B cell (primary cell): ENCODE results near the gene SRP14. TPM values are rescaled to one million over a fixed set of nuclear protein-coding genes. Genes with fewer than 3 reads are reported as not detected.

Experiments used
- ATAC-seq: fragments of 200-7000 bp; cut with Tn5 transposase; one replicate; pipeline ENCODE4 v1.10.0; 2021; ENCODE audit warnings: low read depth, mild to moderate bottlenecking, moderate number of reproducible peaks, moderate library complexity
- CTCF ChIA-PET: fragments of 350-600 bp; sonication (Branson Sonifier 250); formaldehyde crosslinking; loops from one replicate; lab custom pipeline; 2021; ENCODE audit warnings: antibody characterized with exemption, inconsistent platforms; lab: Charles Lee
- POLR2A ChIA-PET: fragments of 350-600 bp; sonication (Branson Sonifier 250); formaldehyde crosslinking; loops from one replicate; lab custom pipeline; 2021; ENCODE audit warnings: antibody characterized with exemption; lab: Charles Lee
- DNase-seq: peaks from one replicate; pipeline ENCODE4 v3.0.0; 2013
- H2AFZ ChIP-seq: 2 replicates; pipeline ENCODE4 v1.6.1; 2012; ENCODE audit warnings: mild to moderate bottlenecking, low read depth, low read length; ENCODE audit not compliant: insufficient read depth, poor library complexity, severe bottlenecking
- H3K27ac ChIP-seq, 2 donors: 1 replicate in 1 of 2; 2 replicates in 1 of 2; pipeline ENCODE4 v1.5.1; 2012 to 2013; ENCODE audit warnings: low read length in 2 of 2, mild to moderate bottlenecking in 2 of 2, moderate library complexity in 1 of 2
- H3K27me3 ChIP-seq, 4 experiments: fragments of 200-600 bp in 1 of 4; sonication (generic) in 1 of 4; replicated peaks in 1 of 4; 1 replicate in 2 of 4; 2 replicates in 2 of 4; pipeline versions ENCODE4 v1.6.1 to v1.7.0; 2013 to 2016; ENCODE audit warnings: low read length in 3 of 4, mild to moderate bottlenecking in 2 of 4, mixed read lengths in 1 of 4, moderate library complexity in 1 of 4; ENCODE audit not compliant: insufficient read depth in 4 of 4, control insufficient read depth in 3 of 4; ENCODE audit errors: control extremely low read depth in 1 of 4
- H3K36me3 ChIP-seq, 2 experiments: replicated peaks in 1 of 2; 1 replicate in 1 of 2; 2 replicates in 1 of 2; pipeline versions ENCODE4 v1.6.1 to v1.7.1; 2013; ENCODE audit warnings: low read length in 1 of 2; ENCODE audit not compliant: insufficient read depth in 2 of 2, control insufficient read depth in 1 of 2; ENCODE audit errors: control extremely low read depth in 1 of 2, extremely low read depth in 1 of 2
- H3K4me1 ChIP-seq, 2 donors: fragments of 200-600 bp in 1 of 2; sonication (generic) in 1 of 2; 1 replicate in 1 of 2; 2 replicates in 1 of 2; pipeline versions ENCODE4 v1.5.1 to v1.6.1; 2013 to 2017; ENCODE audit warnings: low read length in 2 of 2; ENCODE audit not compliant: control insufficient read depth in 2 of 2, insufficient read depth in 2 of 2
- H3K4me2 ChIP-seq: replicated peaks from 2 replicates; pipeline ENCODE3; 2012; ENCODE audit warnings: mild to moderate bottlenecking, low read depth, low read length; ENCODE audit not compliant: poor library complexity, severe bottlenecking
- H3K4me3 ChIP-seq, 5 experiments: fragments of 200-600 bp in 1 of 5; sonication (generic) in 1 of 5; 1 replicate in 3 of 5; 2 replicates in 2 of 5; pipeline versions ENCODE4 v1.5.1 to v1.7.0; 2011 to 2016; ENCODE audit warnings: low read length in 4 of 5, mild to moderate bottlenecking in 4 of 5, low read depth in 2 of 5, control low read depth in 1 of 5, moderate library complexity in 1 of 5; ENCODE audit not compliant: insufficient read depth in 1 of 5; ENCODE audit errors: control extremely low read depth in 1 of 5, extremely low read depth in 1 of 5
- H3K79me2 ChIP-seq: fragments of 200-600 bp; sonication (generic); one replicate; pipeline ENCODE4 v1.6.0; 2016; ENCODE audit warnings: low read length; ENCODE audit not compliant: control insufficient read depth, insufficient read depth
- H3K9ac ChIP-seq: fragments of 200-600 bp; sonication (generic); 2 replicates; pipeline ENCODE4 v1.6.1; 2017; ENCODE audit warnings: mild to moderate bottlenecking, low read length, moderate library complexity
- H3K9me3 ChIP-seq, 3 donors: one replicate each; pipeline versions ENCODE4 v1.6.1 to v1.7.1; 2013; ENCODE audit warnings: low read length in 2 of 3; ENCODE audit not compliant: control insufficient read depth in 2 of 3, insufficient read depth in 1 of 3; ENCODE audit errors: control extremely low read depth in 1 of 3
- H4K20me1 ChIP-seq: 2 replicates; pipeline ENCODE4 v1.6.0; 2012; ENCODE audit warnings: mild to moderate bottlenecking, low read length; ENCODE audit not compliant: insufficient read depth, control insufficient read depth, poor library complexity, severe bottlenecking
- H3K27ac Mint-ChIP-seq: one replicate; pipeline ENCODE4 v1.8.0; 2021; ENCODE audit warnings: mixed read lengths
- H3K27me3 Mint-ChIP-seq: one replicate; pipeline ENCODE4 v1.8.0; 2021; ENCODE audit warnings: mixed read lengths
- H3K4me1 Mint-ChIP-seq: one replicate; pipeline ENCODE4 v1.8.0; 2021; ENCODE audit warnings: mixed read lengths
- H3K4me3 Mint-ChIP-seq: one replicate; pipeline ENCODE4 v1.8.0; 2021; ENCODE audit warnings: mixed read lengths
- H3K9me3 Mint-ChIP-seq: one replicate; pipeline ENCODE4 v1.8.0; 2022; ENCODE audit warnings: mixed read lengths; ENCODE audit not compliant: insufficient read depth
- EZH2 ChIP-seq: IDR thresholded peaks from 2 replicates; pipeline ENCODE4 v1.6.1; 2012; ENCODE audit warnings: borderline replicate concordance, low read depth, mild to moderate bottlenecking, moderate library complexity, low read length; ENCODE audit not compliant: insufficient read depth, poor library complexity, severe bottlenecking
- WGBS: methylation state at CpG from one replicate; pipeline ENCODE4 v1.1.5; 2013; ENCODE audit warnings: missing lambda C conversion rate; ENCODE audit not compliant: insufficient coverage; 5-methylcytosine and 5-hydroxymethylcytosine counted together
- intact Hi-C: fragments of 100-400 bp; cut with micrococcal nuclease; formaldehyde crosslinking; loops from one replicate; pipeline ENCODE4 v1.10.0; 2022
- polyA plus RNA-seq: library from polyadenylated mRNA; depleted of rRNA; stranded (reverse); fragments of >200 nt; gene quantifications from 2 replicates; pipeline ENCODE4 v1.2.3, GENCODE V29; 2012
- total RNA-seq, 2 donors: library from RNA; stranded (reverse); fragments of 120-200 nt in 1 of 2; gene quantifications; 1 replicate in 1 of 2; 2 replicates in 1 of 2; pipeline versions ENCODE4 v1.2.3 to v1.2.4, GENCODE V29; 2013 to 2022
- TF ChIP-seq, protein P1 (sequence below): fragments of 200-600 bp; IDR thresholded peaks from one replicate; pipeline ENCODE4 v1.8.0; 2022; ENCODE audit warnings: antibody characterized with exemption, mild to moderate bottlenecking

SRP14 gene
- total and polyA plus RNA-seq, 2 donors (not counting 1 experiment from before 2014, with no cell fraction given), result 120 to 131 TPM

DNA sequence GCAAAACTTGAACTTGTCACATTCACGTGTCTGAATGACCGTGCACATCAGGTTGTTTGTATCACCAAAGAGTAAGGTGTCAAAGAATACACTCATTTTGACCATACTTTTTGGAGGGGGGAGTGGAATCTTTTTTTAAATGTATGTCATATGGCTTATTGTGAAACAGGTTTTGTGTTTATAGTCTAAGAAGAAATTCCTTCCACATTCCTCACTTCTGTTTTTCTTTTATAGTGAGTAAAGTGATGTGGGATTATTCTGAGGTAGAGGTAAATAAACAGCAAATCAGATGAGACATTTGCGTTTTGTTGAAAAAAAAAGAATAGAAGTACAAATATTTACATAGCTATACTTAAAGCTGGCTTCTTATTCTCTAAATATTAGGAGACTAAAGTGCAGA, 33.0 kb downstream of the SRP14 start:
- no peak overlapping the region for H2AFZ ChIP-seq
- H3K4me3 Mint-ChIP-seq, result no peak overlapping the region
- H3K27ac Mint-ChIP-seq, result no peak overlapping the region
- ChIA-PET POLR2A (no interaction called here), CTCF (interaction anchor here (0.6 to 1.3 kb wide), 2 partner anchors 25 to 217 kb away, joined by 3 read pairs; no protein-coding TSS in a partner anchor)
- ATAC-seq (no peak), DNase-seq (no peak)
- H3K27ac ChIP-seq, result no peak overlapping the region
- H3K9me3 ChIP-seq, result no peaks in the 10 kb centered on the region
- peaks cover 0 to 29% of the 10 kb centered on the region in 2 experiments for H3K36me3 ChIP-seq
- no peaks in the 10 kb centered on the region for H3K27me3 ChIP-seq
- no peaks in the 10 kb centered on the region for H3K4me1 ChIP-seq
- H3K9me3 Mint-ChIP-seq, result no peaks in the 10 kb centered on the region
- no peaks in the 10 kb centered on the region for H3K79me2 ChIP-seq
- no peaks in the 10 kb centered on the region for H4K20me1 ChIP-seq
- no peaks in the 10 kb centered on the region for H3K27me3 Mint-ChIP-seq
- H3K4me1 Mint-ChIP-seq, result no peaks in the 10 kb centered on the region
- intact Hi-C loops, result no loop called here
- TF ChIP-seq, protein P1, sequence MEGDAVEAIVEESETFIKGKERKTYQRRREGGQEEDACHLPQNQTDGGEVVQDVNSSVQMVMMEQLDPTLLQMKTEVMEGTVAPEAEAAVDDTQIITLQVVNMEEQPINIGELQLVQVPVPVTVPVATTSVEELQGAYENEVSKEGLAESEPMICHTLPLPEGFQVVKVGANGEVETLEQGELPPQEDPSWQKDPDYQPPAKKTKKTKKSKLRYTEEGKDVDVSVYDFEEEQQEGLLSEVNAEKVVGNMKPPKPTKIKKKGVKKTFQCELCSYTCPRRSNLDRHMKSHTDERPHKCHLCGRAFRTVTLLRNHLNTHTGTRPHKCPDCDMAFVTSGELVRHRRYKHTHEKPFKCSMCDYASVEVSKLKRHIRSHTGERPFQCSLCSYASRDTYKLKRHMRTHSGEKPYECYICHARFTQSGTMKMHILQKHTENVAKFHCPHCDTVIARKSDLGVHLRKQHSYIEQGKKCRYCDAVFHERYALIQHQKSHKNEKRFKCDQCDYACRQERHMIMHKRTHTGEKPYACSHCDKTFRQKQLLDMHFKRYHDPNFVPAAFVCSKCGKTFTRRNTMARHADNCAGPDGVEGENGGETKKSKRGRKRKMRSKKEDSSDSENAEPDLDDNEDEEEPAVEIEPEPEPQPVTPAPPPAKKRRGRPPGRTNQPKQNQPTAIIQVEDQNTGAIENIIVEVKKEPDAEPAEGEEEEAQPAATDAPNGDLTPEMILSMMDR, result no peak
- TF ChIP-seq EZH2, result no peak
- no peak overlapping the region for H3K4me3 ChIP-seq
- no CpG with 5 or more reads among the region's 3 CpGs for WGBS
- no peak overlapping the region for H3K9ac ChIP-seq
- no peak overlapping the region for H3K4me2 ChIP-seq

DNA sequence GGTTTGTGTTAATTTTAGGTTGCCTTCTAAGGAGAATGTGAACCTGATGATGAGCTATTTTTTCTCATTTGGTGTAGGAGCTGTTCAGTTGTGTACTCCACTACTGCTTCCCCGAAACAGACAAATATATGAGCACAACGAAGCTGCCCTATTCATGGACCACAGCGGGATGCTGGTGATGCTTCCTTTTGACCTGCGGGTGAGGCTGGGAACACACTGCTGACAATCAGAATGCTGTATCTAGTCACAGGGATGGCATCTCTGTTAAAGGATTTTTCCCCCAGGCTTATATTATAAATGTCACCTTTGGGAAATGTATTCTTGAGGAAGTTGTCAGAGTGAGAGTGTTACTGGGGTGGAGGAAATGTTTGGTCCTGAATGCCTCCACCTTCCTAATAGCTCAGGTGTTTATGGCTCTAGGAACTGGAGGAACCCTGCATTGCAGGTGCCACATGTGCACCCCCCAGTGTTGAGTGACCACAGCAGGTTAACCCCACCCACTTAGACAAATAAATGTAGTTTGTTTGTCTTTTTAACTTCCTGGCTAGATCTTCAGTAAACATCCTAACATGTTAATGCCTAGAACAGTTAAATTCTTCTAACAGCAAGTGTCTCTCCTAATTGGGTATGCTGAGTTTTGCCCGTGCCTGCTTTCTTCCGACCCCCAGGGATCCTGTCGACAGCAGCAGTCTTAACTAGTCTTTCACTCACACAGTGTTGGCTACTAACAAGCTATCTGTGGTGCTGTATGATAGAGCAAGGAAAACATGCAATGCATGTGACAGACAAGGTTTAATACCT, 35.7 kb downstream of the SRP14 start:
- H3K9ac ChIP-seq, result no peak overlapping the region
- POLR2A ChIA-PET, result no interaction called here

More for the DNA sequence above, 35.7 kb downstream of the SRP14 start:
- Histone ChIP-seq H3K36me3 (peaks cover 0 to 25% of the 10 kb centered on the region in 2 experiments), H3K27me3 (no peaks in the 10 kb centered on the region), H3K4me1 (no peaks in the 10 kb centered on the region), H3K9me3 (no peaks in the 10 kb centered on the region), H3K4me3 (no peak overlapping the region), H2AFZ (no peak overlapping the region), H3K27ac (no peak overlapping the region), H3K79me2 (no peaks in the 10 kb centered on the region), H4K20me1 (no peaks in the 10 kb centered on the region), H3K4me2 (no peak overlapping the region)
- Mint-ChIP-seq H3K9me3 (no peaks in the 10 kb centered on the region), H3K27me3 (no peaks in the 10 kb centered on the region), H3K4me1 (peaks cover 3% of the 10 kb centered on the region), H3K27ac (no peak overlapping the region), H3K4me3 (no peak overlapping the region)
- TF ChIP-seq EZH2, result no peak
- TF ChIP-seq, protein P1, result no peak
- CTCF ChIA-PET, result interaction anchor here (0.6 to 1.2 kb wide), 5 partner anchors 16 to 335 kb away, joined by 3 to 6 read pairs (median 3); no protein-coding TSS in a partner anchor
- DNase-seq, result no peak
- intact Hi-C loops, result no loop called here
- no peak for ATAC-seq
- 100% methylated on average over 1 of the region's 7 CpGs for WGBS
